ENCODE measurements around the gene DCTN5.
"Not testable (repeated sequence)": the region's sequence is repeated elsewhere in the genome, so short reads cannot be mapped to it uniquely, and the experiment has no call there.

The DCTN5 gene

GRCh38 chr16:23691483-23692189 lies 50.4 kb downstream of the DCTN5 start:
- DNase-seq (ENCODE audit: insufficient read length, low spot score) (no peak), FAIRE-seq (no peak)

DNA sequence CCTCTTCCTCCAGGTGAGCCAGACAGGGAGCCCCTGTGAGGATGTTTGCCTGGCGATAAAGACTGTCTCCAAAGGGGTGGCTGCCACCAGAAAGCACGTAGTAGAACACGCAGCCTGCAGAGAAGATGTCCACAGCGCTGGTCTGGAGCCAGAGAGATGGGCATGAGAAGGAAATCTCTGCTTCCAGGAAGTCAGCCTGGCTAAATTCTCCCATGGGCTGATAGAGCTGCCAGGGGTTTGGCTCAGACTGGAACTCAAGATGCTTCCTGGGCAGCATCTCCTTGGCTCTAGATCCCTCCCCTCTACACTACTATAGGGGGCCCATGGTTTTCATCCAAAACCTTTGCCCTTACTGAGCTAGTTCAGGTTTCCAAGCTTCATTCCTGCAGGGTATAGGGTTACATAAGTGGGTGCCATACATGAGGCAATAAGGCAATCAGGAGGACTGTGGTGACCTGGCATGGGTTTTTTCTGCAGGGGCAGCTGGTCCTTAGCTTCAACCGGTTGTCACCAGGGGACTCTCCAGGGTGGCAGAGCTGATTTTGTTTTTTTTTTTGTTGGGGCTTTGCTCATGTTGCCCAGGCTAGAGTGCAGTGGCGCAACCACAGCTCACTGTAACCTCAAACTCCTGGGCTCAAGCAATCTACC lies 51.0 kb downstream of the DCTN5 start:
- DNase-seq (ENCODE audit: insufficient read length, low spot score), result no peak
- no peak for FAIRE-seq

GRCh38 chr16:23694265-23694643 lies 53.0 kb downstream of the DCTN5 start:
- DNase-seq (ENCODE audit: insufficient read length, low spot score), result no peak
- no peak for FAIRE-seq

GRCh38 chr16:23694644-23695373 lies 53.5 kb downstream of the DCTN5 start:
- DNase-seq (ENCODE audit: insufficient read length, low spot score) (no peak), FAIRE-seq (no peak)

- DNase-seq (ENCODE audit: insufficient read length, low spot score) (no peak), FAIRE-seq (no peak)
These were observed 54.5 kb downstream of the DCTN5 start for GRCh38 chr16:23695756-23696155.

GRCh38 chr16:23699100-23699499 lies 57.8 kb downstream of the DCTN5 start:
- FAIRE-seq (no peak), DNase-seq (ENCODE audit: insufficient read length, low spot score) (no peak)

DNA sequence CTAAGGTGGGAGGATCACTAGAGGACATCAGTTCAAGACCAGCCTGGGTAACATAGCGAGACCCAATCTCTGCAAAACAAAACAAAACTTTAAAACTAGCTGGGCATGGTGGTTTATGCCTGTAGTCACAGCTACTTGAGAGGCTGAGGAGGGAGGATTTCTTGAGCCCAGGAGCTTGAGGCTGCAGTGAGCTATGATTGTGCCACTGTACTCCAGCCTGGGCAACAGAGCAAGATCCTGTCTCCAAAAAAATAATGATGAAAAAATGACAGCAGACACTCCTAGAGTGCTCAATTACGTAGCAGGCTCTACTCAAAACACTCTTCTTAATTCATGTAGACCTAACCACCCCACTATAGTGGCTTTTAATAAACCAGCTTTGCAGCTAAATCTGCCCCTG lies 58.8 kb downstream of the DCTN5 start:
- no peak for FAIRE-seq
- no peak for DNase-seq (ENCODE audit: insufficient read length, low spot score)

DNA sequence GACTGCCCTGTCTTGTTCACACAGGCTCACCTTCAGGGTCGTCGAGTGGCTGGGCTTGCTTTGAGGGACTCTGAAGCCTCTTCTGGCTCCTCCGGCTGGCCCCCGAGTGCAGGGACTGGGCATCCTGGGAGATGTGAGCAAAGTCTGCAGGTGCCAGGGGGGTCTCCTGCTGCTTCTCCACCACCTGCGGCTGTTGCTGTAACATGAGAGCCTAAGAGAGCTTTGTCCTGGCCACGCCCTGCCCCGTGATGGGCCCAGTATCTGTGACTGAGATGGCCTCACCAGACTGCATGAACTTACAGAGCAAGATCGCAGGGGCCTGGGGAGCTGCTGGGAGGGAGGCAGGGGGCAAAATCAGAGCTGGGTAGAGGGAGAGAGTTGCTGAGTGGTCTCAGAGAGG lies 59.2 kb downstream of the DCTN5 start:
- no peak for FAIRE-seq
- DNase-seq (ENCODE audit: insufficient read length, low spot score), result no peak

GRCh38 chr16:23701045-23701444 lies 59.8 kb downstream of the DCTN5 start:
- no peak for FAIRE-seq

GRCh38 chr16:23702951-23703350 lies 61.7 kb downstream of the DCTN5 start:
- no peak for FAIRE-seq
- no peak for DNase-seq (ENCODE audit: insufficient read length, low spot score)

More at GRCh38 chr16:23701045-23701444, 59.8 kb downstream of the DCTN5 start:
- DNase-seq (ENCODE audit: insufficient read length, low spot score), result no peak

GRCh38 chr16:23704772-23705516 lies 63.7 kb downstream of the DCTN5 start:
- FAIRE-seq, result no peak
- no peak for DNase-seq (ENCODE audit: insufficient read length, low spot score)

- DNase-seq (ENCODE audit: insufficient read length, low spot score), result no peak
- no peak for FAIRE-seq
These were observed 64.2 kb downstream of the DCTN5 start for GRCh38 chr16:23705517-23705902.

GRCh38 chr16:23706439-23706838 lies 65.2 kb downstream of the DCTN5 start:
- no peak for DNase-seq (ENCODE audit: insufficient read length, low spot score)
- FAIRE-seq, result no peak

DNA sequence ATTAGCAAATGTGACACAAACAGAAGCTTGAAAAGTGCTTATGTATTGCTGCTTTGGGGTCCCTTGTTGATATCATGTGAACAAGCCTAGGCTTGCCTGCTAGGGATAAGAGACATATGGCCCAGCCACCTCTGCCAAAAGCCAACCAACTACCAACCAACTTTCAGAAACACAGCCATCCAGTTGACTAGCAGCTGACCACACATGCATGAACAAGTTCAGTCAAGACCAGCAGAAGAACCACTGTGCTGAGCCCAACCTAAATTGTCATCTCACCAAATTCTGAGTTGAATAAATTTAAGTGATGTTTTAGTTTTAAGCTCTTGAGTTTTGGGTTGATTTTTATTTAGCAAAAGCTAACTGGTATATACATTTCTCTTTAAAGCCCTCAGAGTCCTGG lies 68.3 kb downstream of the DCTN5 start:
- DNase-seq (ENCODE audit: insufficient read length, low spot score) (no peak), FAIRE-seq (no peak)

DNA sequence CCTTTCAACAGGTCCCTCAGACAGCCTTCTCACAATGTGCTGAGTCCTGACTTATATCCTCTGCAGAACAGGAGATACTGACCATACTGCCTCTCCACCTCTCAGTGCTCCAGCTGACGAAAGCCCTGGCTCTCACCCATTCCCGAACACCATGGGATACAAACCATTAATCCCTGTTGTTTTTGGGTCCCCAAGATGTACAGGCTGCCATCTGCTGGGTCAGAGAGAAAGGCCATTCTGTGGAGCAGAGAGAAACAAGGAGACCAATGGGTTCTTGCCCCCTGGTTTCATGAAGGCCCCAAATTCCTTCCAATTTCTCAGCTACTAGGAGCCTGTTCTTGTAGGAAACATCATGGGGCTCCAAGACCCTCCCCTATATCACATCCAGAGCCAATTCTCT lies 68.7 kb downstream of the DCTN5 start:
- no peak for FAIRE-seq

DNA sequence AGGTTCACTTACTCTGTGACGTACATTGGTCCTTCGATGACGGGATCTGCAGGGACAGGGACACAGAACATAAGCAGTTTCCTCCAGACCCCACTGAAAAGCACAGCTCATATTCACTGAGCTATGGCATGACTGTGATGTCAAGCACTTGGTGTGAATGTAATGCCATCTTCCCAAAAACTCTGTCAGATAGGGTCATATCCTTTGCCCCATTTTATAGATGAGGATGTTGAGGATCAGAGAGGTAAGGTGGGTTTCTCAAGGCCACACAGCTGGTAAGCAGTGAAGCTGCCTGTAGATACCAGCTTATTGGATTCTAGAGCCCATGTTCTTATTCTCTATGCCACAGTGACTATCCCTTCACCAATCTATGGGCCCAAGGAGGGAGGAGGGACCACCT lies 69.2 kb downstream of the DCTN5 start:
- no peak for FAIRE-seq
- DNase-seq (ENCODE audit: insufficient read length, low spot score), result no peak

More for the DNA sequence above, 68.7 kb downstream of the DCTN5 start:
- DNase-seq (ENCODE audit: insufficient read length, low spot score), result no peak

GRCh38 chr16:23711785-23712184 lies 70.5 kb downstream of the DCTN5 start:
- DNase-seq (ENCODE audit: insufficient read length, low spot score) (no peak), FAIRE-seq (no peak)

- DNase-seq (ENCODE audit: insufficient read length, low spot score) (no peak), FAIRE-seq (no peak)
These were observed 71.7 kb downstream of the DCTN5 start, which contains the start of gene ERN2 for GRCh38 chr16:23712976-23713375. Gene ERN2, minus strand, starts transcription at chr16:23713222. Its CDS starts 35 bp downstream, at chr16:23713187.

DNA sequence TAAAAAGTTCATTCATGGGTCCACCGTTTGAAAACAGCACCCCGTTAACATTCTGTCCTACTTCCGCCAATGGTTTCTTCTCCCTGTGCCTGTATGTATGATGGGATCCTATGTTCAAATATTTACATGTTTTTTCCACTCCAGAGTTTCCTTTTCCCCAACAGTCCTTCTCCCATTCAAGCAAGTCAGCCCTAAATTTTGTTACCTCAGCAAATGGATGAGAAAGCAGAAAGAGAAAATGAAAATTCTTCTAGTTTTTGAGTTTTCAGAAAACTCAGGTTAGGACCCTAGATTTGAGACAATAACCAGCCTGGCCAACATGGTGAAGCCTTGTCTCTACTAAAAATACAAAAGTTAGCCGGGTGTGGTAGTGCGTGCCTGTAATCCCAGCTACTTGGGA lies 75.2 kb downstream of the DCTN5 start:
- FAIRE-seq (no peak), DNase-seq (ENCODE audit: insufficient read length, low spot score) (no peak)

GRCh38 chr16:23722613-23723240 lies 81.5 kb downstream of the DCTN5 start:
- not testable (repeated sequence) for DNase-seq (ENCODE audit: insufficient read length, low spot score); FAIRE-seq
